GM12864 (cell line): ENCODE results near the gene RB1.
"Not testable (repeated sequence)": the region's sequence is repeated elsewhere in the genome, so short reads cannot be mapped to it uniquely, and the experiment has no call there.

ENCODE experiments used
- DNase-seq: peaks from one replicate; pipeline ENCODE4 v3.0.0-alpha.2; 2011; ENCODE audit warnings: low read depth
- H3K4me3 ChIP-seq: 2 replicates; pipeline ENCODE4 v1.5.1; 2011; ENCODE audit warnings: mild to moderate bottlenecking, low read depth, low read length, control low read depth
- TF ChIP-seq, protein P1 (sequence below): IDR thresholded peaks from 2 replicates; pipeline ENCODE4 v1.5.1; 2011; ENCODE audit warnings: low read depth, mild to moderate bottlenecking, moderate library complexity, low read length, control low read depth, inconsistent platforms; ENCODE audit errors: missing control alignments

Gene RB1

DNA sequence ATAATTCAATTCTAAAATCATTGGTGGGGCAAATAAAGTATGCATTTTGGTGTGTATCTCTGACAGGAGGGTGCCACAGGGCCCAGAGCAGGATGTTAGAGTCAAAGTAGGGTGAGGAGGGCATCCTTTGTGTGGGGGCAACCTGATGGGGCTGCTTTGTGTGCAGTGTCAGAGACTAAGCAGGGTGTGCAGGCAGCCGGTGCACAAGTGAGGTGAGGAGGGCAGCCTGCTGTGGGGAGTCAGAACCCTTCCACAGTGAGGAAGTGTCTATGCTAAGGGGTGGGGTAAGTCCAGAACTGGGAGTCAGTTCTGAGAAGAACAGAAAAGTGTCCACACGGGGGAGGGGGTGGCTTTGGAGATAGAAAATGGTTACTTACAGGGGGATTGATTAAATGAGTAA, 40.7 kb downstream of the RB1 start:
- TF ChIP-seq, protein P1, sequence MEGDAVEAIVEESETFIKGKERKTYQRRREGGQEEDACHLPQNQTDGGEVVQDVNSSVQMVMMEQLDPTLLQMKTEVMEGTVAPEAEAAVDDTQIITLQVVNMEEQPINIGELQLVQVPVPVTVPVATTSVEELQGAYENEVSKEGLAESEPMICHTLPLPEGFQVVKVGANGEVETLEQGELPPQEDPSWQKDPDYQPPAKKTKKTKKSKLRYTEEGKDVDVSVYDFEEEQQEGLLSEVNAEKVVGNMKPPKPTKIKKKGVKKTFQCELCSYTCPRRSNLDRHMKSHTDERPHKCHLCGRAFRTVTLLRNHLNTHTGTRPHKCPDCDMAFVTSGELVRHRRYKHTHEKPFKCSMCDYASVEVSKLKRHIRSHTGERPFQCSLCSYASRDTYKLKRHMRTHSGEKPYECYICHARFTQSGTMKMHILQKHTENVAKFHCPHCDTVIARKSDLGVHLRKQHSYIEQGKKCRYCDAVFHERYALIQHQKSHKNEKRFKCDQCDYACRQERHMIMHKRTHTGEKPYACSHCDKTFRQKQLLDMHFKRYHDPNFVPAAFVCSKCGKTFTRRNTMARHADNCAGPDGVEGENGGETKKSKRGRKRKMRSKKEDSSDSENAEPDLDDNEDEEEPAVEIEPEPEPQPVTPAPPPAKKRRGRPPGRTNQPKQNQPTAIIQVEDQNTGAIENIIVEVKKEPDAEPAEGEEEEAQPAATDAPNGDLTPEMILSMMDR: no peak
- H3K4me3 ChIP-seq: no peak overlapping the region
- no peak for DNase-seq

DNA sequence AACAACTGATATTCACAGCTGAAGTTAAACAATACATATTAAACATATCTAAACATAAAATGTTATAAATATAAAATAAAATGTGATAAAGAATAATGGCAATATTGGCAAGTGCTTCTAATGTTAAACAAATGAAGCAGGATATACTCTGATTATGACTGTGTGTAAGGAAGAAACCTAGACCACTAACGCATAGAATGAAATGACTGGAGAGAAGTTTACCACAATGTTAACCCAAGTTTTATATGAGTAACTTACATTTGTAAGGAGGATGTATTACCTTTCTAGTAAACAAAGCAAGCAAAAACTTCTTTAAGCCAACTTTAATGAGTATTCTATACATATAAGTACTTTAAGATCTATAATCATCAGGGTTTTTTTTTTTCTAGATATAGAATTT, 43.0 kb downstream of the RB1 start:
- DNase-seq: no peak
- H3K4me3 ChIP-seq: no peak overlapping the region
- TF ChIP-seq, protein P1: no peak

DNA sequence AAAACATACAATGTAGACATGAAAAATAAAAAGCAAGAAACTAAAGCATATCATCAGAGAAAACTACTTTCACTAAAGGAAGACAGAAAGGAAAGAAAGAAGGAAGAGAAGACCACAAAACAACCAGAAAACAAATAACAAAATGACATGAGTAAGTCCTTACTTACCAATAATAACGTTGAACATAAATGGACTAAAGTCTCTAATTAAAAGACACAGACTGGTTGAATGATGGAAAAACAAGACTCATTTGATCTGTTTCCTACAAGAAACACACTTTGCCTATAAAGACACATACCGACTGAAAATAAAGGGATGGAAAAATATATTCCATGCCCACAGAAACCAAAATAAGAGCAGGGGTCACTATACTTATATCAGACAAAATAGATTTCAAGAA, 46.0 kb downstream of the RB1 start:
- TF ChIP-seq, protein P1: no peak
- H3K4me3 ChIP-seq: no peak overlapping the region
- DNase-seq: no peak

DNA sequence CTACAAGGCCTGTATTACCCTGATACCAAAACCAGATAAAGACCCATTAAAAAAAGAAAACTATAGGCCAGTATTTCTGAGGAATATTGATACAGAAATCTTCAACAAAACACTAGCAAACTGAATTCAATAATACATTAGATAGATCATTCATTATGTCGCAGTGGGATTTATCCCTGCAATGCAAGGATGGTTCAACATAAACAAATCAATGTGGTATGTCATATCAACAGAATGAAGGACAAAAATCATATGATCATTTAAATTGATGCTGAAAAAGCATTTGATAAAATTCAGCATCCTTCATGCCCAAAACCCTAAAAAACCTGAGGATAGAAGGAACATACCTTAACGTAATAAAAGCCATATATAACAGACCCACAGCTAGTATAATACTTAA, 50.0 kb downstream of the RB1 start:
- no peak for DNase-seq
- TF ChIP-seq, protein P1: no peak
- H3K4me3 ChIP-seq: no peak overlapping the region

DNA sequence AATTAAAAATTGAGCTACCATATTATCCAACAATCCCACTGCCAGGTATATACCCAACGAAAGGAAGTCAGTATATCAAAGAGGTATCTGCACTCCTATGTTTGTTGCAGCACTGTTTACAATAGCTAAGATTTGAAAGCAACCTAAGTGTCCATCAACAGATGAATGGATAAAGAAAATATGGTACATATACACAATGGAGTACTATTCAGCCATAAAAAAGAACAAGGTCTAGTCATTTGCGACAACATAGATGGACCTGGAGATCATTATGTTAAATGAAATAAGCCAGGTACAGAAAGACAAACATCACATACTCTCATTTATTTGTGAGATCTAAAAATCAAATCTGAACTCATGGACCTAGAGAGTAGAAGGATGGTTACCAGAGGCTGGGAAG, 52.0 kb downstream of the RB1 start:
- DNase-seq, H3K4me3 ChIP-seq: not testable (repeated sequence)

DNA sequence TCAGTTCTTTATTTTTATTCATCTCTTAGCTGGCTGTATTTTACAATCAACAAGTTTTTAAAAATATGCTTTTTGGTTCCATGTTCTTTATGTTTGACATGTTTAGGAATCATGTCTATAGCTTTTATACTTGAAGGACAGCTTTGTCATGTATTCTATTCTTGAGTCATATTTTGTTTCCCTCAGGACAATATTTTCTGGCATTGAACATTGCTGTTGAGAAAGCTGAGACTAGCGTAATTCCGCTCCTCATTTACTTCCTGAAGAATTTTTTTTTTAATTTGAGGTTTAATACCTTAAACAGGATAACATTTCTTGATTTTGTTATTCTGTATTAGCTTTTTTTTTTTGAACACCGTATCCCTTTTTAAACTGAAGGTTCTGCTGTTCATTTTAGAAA, 53.2 kb downstream of the RB1 start:
- no peak overlapping the region for H3K4me3 ChIP-seq
- TF ChIP-seq, protein P1: no peak
- DNase-seq: no peak

DNA sequence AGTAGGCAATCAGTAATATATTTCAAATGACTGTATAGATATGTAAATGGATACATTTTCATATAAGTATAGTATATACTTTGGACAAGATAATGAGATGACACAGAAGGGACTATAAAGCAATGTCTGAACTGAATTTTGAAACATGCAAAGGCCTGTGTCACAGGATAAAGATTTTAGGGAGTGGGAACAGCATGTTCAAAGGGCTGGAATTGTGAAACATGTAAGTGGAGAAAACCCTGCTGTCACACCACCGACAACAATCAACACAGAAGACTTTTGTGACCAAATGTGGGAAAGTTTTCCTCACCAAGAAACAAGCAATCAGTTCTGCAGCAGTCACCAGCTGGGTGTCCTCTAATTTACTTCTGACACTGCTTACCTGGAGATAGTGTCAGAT, 66.4 kb downstream of the RB1 start:
- no peak for DNase-seq
- H3K4me3 ChIP-seq: no peak overlapping the region
- TF ChIP-seq, protein P1: no peak

DNA sequence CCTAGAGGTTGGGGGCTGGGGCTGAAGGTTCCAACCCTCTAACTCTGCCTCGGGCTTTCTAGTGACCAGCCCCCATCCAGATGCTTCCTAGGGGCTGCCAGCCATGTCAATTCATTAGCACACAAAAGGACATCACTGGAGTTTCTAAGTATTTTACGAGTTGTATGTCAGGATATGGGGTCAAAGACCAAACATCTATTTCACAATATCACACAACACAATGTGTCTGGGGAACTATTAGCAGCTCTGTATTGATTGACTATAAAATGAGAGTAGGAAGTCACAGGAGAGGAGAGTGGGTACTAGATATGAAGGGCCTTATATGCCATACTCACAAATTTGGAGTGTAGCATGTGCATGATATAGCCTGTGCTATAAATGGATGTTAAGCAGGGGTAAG, 67.3 kb downstream of the RB1 start:
- no peak overlapping the region for H3K4me3 ChIP-seq
- no peak for DNase-seq
- TF ChIP-seq, protein P1: no peak
